HepG2 (cell line): ENCODE measurements around the gene SUN5. TPM values are rescaled to one million over a fixed set of nuclear protein-coding genes. Genes with fewer than 3 reads are reported as not detected.

Source experiments
- HES4 ChIP-seq: sonication (generic); formaldehyde crosslinking; IDR thresholded peaks from 2 replicates; pipeline ENCODE4 v1.9.0; 2021; ENCODE audit warnings: mild to moderate bottlenecking, missing genetic modification reagents, borderline replicate concordance
- HOXD1 ChIP-seq: sonication (generic); formaldehyde crosslinking; IDR thresholded peaks from 2 replicates; pipeline ENCODE4 v1.5.0; 2020; ENCODE audit warnings: missing genetic modification reagents
- KLF11 ChIP-seq: IDR thresholded peaks from 2 replicates; pipeline ENCODE4 v1.6.1; 2016; ENCODE audit warnings: missing compliant biosample characterization
- MLX ChIP-seq: IDR thresholded peaks from 2 replicates; pipeline ENCODE4 v1.6.1; 2016
- NCOA5 ChIP-seq: sonication (generic); formaldehyde crosslinking; IDR thresholded peaks from 2 replicates; pipeline ENCODE4 v1.4.0; 2020; ENCODE audit warnings: missing genetic modification reagents
- NR2C2 ChIP-seq: sonication (generic); formaldehyde crosslinking; IDR thresholded peaks from 2 replicates; pipeline ENCODE4 v1.4.0; 2020; ENCODE audit warnings: missing genetic modification reagents, mild to moderate bottlenecking, moderate library complexity, borderline replicate concordance
- PRMT3 ChIP-seq: sonication (generic); formaldehyde crosslinking; IDR thresholded peaks from 2 replicates; pipeline ENCODE4 v1.8.1; 2022; ENCODE audit warnings: low read depth, mild to moderate bottlenecking, moderate library complexity, missing genetic modification reagents, borderline replicate concordance
- RORA ChIP-seq: sonication (generic); formaldehyde crosslinking; IDR thresholded peaks from 2 replicates; pipeline ENCODE4 v1.5.0; 2020; ENCODE audit warnings: mild to moderate bottlenecking, missing genetic modification reagents, moderate library complexity
- SOX6 ChIP-seq, 2 experiments: fragments of 450-650 bp in 1 of 2; sonication (generic) in 1 of 2; formaldehyde crosslinking in 1 of 2; IDR thresholded peaks; 2 replicates each; pipeline versions ENCODE4 v1.4.0 to v1.6.1; 2017 to 2020; ENCODE audit warnings: antibody characterized with exemption in 1 of 2, mild to moderate bottlenecking in 1 of 2, missing genetic modification reagents in 1 of 2
- TEAD3 ChIP-seq: optimal IDR thresholded peaks from 2 replicates; pipeline ENCODE3; 2016; ENCODE audit warnings: borderline replicate concordance
- TRIM22 ChIP-seq: fragments of 450-650 bp; IDR thresholded peaks from 2 replicates; pipeline ENCODE4 v1.6.1; 2017
- ZBTB4 ChIP-seq: sonication (generic); formaldehyde crosslinking; IDR thresholded peaks from 2 replicates; pipeline ENCODE4 v1.4.0; 2020; ENCODE audit warnings: missing genetic modification reagents, mild to moderate bottlenecking, borderline replicate concordance
- ZFP36L1 ChIP-seq: sonication (generic); formaldehyde crosslinking; IDR thresholded peaks from 2 replicates; pipeline ENCODE4 v1.8.0; 2022; ENCODE audit warnings: mild to moderate bottlenecking, missing genetic modification reagents, moderate library complexity
- ZFP41 ChIP-seq: sonication (generic); formaldehyde crosslinking; IDR thresholded peaks from 2 replicates; pipeline ENCODE4 v1.4.0; 2020; ENCODE audit warnings: mild to moderate bottlenecking, missing genetic modification reagents, borderline replicate concordance
- ZFP90 ChIP-seq: sonication (generic); formaldehyde crosslinking; IDR thresholded peaks from 2 replicates; pipeline ENCODE4 v1.8.0; 2022; ENCODE audit warnings: missing genetic modification reagents, mild to moderate bottlenecking, inconsistent platforms, borderline replicate concordance
- ZKSCAN1 ChIP-seq: fragments of 150-350 bp; IDR thresholded peaks from 2 replicates; pipeline ENCODE4 v1.6.1; 2014; ENCODE audit warnings: low read length
- ZNF317 ChIP-seq: sonication (generic); formaldehyde crosslinking; IDR thresholded peaks from 2 replicates; pipeline ENCODE4 v1.5.0; 2020; ENCODE audit warnings: mild to moderate bottlenecking, missing genetic modification reagents
- ZNF331 ChIP-seq: sonication (generic); formaldehyde crosslinking; IDR thresholded peaks from 2 replicates; pipeline ENCODE4 v1.4.0; 2020; ENCODE audit warnings: missing genetic modification reagents
- ZNF616 ChIP-seq: sonication (generic); formaldehyde crosslinking; IDR thresholded peaks from 2 replicates; pipeline ENCODE4 v1.5.0; 2020; ENCODE audit warnings: low read depth, mild to moderate bottlenecking, missing genetic modification reagents
- ZNF674 ChIP-seq: sonication (generic); formaldehyde crosslinking; IDR thresholded peaks from 2 replicates; pipeline ENCODE4 v1.5.0; 2020; ENCODE audit warnings: low read depth, mild to moderate bottlenecking, missing genetic modification reagents
- ZNF713 ChIP-seq: sonication (generic); formaldehyde crosslinking; IDR thresholded peaks from 2 replicates; pipeline ENCODE4 v1.4.0; 2020; ENCODE audit warnings: mild to moderate bottlenecking, missing genetic modification reagents
- ZNF747 ChIP-seq: sonication (generic); formaldehyde crosslinking; IDR thresholded peaks from 2 replicates; pipeline ENCODE4 v1.8.1; 2023; ENCODE audit warnings: missing genetic modification reagents, mild to moderate bottlenecking, borderline replicate concordance
- polyA plus RNA-seq, 8 experiments: library from polyadenylated mRNA; depleted of rRNA in 3 of 8; stranded (reverse) in 7 of 8; unstranded in 1 of 8; fragments of >200 nt; fragmentation: Illumina TruSeq in 4 of 8; extraction: Trizol in 4 of 8; gene quantifications; 2 replicates each; pipeline versions ENCODE4 v1.2.1 to v1.2.3, GENCODE V29; 2011 to 2016; ENCODE audit warnings: low read depth in 4 of 8, missing spikeins in 1 of 8, mixed read lengths in 1 of 8; ENCODE audit not compliant: insufficient read depth in 1 of 8
- total RNA-seq, 5 experiments: library from RNA; depleted of rRNA; stranded (reverse); fragments of >200 nt; fragmentation: Illumina TruSeq; extraction: Trizol; gene quantifications; 2 replicates each; pipeline ENCODE4 v1.2.3, GENCODE V29; 2016; ENCODE audit warnings: low read depth in 1 of 5
- TF ChIP-seq, protein P1 (sequence below), 2 experiments: sonication (generic) in 1 of 2; formaldehyde crosslinking in 1 of 2; IDR thresholded peaks; 2 replicates each; pipeline versions ENCODE4 v1.5.1 to v1.6.1; 2011 to 2020; ENCODE audit warnings: borderline replicate concordance in 1 of 2, low read depth in 1 of 2, low read length in 1 of 2, mild to moderate bottlenecking in 1 of 2, missing genetic modification reagents in 1 of 2, moderate library complexity in 1 of 2

The SUN5 gene
- total and polyA plus RNA-seq, 2 of the 13 experiments (the other 11 are each of a cell fraction or from before 2014, with no cell fraction given) = not detected

- TF ChIP-seq NCOA5 (CRISPR knock-in tag) = no peak
- no peak for TF ChIP-seq PRMT3 (CRISPR knock-in tag)
- TF ChIP-seq RORA = no peak
- TF ChIP-seq ZNF616 (CRISPR knock-in tag) = peak; percentile 54; the same call in 1 of the 2 replicates
- TF ChIP-seq ZBTB4 = no peak
- peak; percentile 37; the same call in 1 of the 2 replicates for TF ChIP-seq ZNF674 (CRISPR knock-in tag)
- no peak for TF ChIP-seq KLF11 (CRISPR knock-in tag)
- no peak for TF ChIP-seq MLX
- peak; percentile 77; the same call in 1 of the 2 replicates for TF ChIP-seq ZFP36L1 (CRISPR knock-in tag)
- no peak for TF ChIP-seq ZNF317 (CRISPR knock-in tag)
- TF ChIP-seq TRIM22 = no peak
- TF ChIP-seq TEAD3 (CRISPR knock-in tag) = peak; percentile 26
- TF ChIP-seq ZKSCAN1 = no peak
- TF ChIP-seq ZNF713 = no peak; the same call in 1 of the 2 replicates
- no peak for TF ChIP-seq ZNF747 (CRISPR knock-in tag)
- TF ChIP-seq ZNF331 = no peak
- TF ChIP-seq, protein P1, sequence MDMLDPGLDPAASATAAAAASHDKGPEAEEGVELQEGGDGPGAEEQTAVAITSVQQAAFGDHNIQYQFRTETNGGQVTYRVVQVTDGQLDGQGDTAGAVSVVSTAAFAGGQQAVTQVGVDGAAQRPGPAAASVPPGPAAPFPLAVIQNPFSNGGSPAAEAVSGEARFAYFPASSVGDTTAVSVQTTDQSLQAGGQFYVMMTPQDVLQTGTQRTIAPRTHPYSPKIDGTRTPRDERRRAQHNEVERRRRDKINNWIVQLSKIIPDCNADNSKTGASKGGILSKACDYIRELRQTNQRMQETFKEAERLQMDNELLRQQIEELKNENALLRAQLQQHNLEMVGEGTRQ (IDR thresholded peaks at IDR 0.05; ENCODE audit: low read depth, low read length) = no peak; the same call in 1 of the 2 replicates
- TF ChIP-seq, protein P1 (CRISPR knock-in tag; IDR thresholded peaks at IDR 0.05; ENCODE audit: borderline replicate concordance) = no peak
- no peak for TF ChIP-seq SOX6 (IDR thresholded peaks at IDR 0.05)
- no peak for TF ChIP-seq SOX6 (CRISPR knock-in tag; IDR thresholded peaks at IDR 0.05)
- TF ChIP-seq HES4 (CRISPR knock-in tag) = 0 out of 2 replicates have a peak, but pooled peaks have one; percentile 52
- TF ChIP-seq ZFP90 (CRISPR knock-in tag) = no peak
- peak; percentile 74 for TF ChIP-seq NR2C2
- no peak for TF ChIP-seq HOXD1
- no peak for TF ChIP-seq ZFP41 (CRISPR knock-in tag)
Measured at GRCh38 chr20:33006776-33007375, 2.6 kb upstream of the SUN5 start (continued).
